Right lung (tissue), 10 donors: ENCODE measurements around the gene SLC35G2. TPM values are rescaled to one million over a fixed set of nuclear protein-coding genes. Genes with fewer than 3 reads are reported as not detected.
A peak's percentile ranks its signal among the peaks of the same experiment; 100 is the strongest.
"Not testable (repeated sequence)": the region's sequence is repeated elsewhere in the genome, so short reads cannot be mapped to it uniquely, and the experiment has no call there.

Experiments used
- DNase-seq, 2 donors: peaks; one replicate each; pipeline ENCODE4 v3.0.0-alpha.2; 2013
- long read RNA-seq, 8 donors: transcript quantifications; one replicate each; lab custom pipeline, GENCODE V29; 2026
- polyA plus RNA-seq, 5 donors: library from polyadenylated mRNA; unstranded; fragments of 120-200 nt; gene quantifications; one replicate each; pipeline versions ENCODE4 v1.2.1 to v1.2.3, GENCODE V29; 2013; ENCODE audit warnings: inconsistent platforms in 1 of 5, low replicate concordance in 1 of 5; ENCODE audit not compliant: insufficient read length in 5 of 5, insufficient read depth in 1 of 5

Gene SLC35G2
- 1 to 10 TPM; 4.3 to 5.1 (median 5.0) TPM for polyA plus RNA-seq
- long read RNA-seq, donor 1, partial matches to known transcripts, result 5 of 9 reads
- long read RNA-seq, donor 1, other reads (novel, unspliced or antisense), result 0 of 9 reads
- long read RNA-seq, donor 2, partial matches to known transcripts, result 6 of 6 reads
- long read RNA-seq, donor 2, other reads (novel, unspliced or antisense), result 0 of 6 reads
- long read RNA-seq, donor 3, partial matches to known transcripts, result 0 of 2 reads
- long read RNA-seq, donor 3, other reads (novel, unspliced or antisense), result 0 of 2 reads
- long read RNA-seq, donor 4, partial matches to known transcripts, result 0 of 1 reads
- long read RNA-seq, donor 4, other reads (novel, unspliced or antisense), result 0 of 1 reads
- long read RNA-seq, donor 5, partial matches to known transcripts, result 5 of 6 reads
- long read RNA-seq, donor 5, other reads (novel, unspliced or antisense), result 0 of 6 reads
- long read RNA-seq, donor 6, partial matches to known transcripts, result 0 of 3 reads
- long read RNA-seq, donor 6, other reads (novel, unspliced or antisense), result 0 of 3 reads
- long read RNA-seq, donor 7, partial matches to known transcripts, result 8 of 10 reads
- long read RNA-seq, donor 7, other reads (novel, unspliced or antisense), result 0 of 10 reads
- long read RNA-seq, donor 8, result 0 reads

DNA sequence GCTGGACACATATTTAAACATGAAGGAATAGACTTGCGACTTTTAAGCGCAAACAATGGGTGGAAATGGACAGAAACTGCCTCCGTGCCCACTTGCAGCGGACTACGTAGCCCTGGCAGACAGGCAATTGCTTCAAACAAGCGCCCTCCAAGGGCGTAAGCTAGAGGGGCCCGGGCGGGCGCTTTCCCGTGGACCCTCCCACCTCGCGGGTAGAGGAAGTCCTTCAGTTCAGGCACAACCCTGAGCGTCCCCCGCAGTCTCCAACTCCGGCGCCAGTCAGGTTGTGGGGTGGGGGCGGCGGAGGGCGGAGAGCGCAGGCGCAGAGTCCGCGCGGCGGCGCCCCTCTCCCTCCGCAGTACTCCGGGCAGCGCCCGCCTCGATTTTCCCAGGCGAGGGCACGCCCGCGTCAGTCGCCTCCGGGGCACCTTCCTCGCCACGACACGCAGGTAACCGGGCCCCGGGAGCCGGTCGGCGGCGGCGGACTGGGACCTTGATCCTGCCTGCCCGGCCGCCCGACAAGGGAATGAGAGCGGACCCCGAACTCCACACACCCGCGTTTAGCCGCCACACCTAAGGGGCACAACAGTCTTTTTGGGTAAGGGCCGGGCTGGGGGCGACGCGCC is at the start of gene SLC35G2:
Gene SLC35G2 (plus strand): TSS at position 358 of the 623 bp plus-strand sequence. CDS start 35,335 bp downstream, outside the sequence.
- peak; percentile 28 to 36 for DNase-seq

DNA sequence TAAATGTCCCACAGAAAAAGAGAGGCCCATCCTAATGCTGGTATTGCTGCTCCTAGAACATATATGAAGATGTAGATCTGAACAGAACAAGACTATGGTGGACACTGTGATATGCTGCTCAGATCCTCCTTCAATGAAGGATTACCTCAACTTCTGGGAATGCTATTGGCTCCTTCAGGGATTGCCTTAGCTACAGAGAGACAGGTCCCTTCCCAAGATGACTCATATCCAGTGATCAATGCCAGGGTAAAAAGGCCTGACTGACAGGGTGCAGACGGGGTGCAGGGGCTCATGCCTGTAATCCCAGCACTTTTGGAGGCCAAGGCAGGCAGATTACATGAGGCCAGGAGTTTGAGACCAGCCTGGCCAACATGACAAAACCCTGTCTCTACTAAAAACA is 46.2 kb upstream of the SLC35G2 start:
- DNase-seq, result no peak

DNA sequence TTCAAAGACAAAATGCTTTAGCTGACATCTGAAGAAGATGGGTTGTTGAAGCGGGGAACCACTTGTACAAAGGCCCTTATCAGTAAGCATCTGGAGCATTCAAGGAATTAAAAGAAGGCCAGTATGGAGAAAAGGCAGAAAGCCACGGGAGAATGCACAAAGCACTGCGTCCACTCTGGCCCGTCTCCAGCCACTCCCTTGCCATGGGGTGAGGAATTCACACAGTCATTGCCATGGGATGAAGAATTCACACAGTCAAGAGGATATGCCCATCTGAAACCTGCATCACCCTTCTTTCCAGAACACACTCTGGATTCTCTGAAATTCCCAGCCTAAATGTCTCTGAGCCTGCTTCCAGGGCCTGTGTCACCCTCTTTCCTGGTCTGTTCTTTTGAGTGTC is 40.1 kb upstream of the SLC35G2 start:
- DNase-seq, result no peak

DNA sequence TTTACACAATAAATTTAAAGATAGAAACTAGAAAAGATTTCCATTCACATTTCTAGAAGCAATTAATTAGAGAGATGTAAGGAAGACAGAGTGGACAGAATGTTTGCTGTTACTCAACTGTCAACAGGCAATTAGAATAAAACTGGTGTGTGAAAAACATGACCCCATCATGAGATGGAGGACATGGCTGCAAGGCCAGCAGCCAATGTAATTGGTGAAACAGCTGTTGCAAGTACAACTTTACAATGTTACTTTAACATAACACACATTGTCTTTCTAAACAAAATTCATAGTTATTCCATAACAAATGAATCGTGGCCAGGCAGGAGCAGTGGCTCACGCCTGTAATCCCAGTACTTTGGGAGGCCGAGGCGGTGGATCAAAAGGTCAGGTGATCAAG is 38.2 kb upstream of the SLC35G2 start:
- peak; percentile 86 to 88 for DNase-seq

DNA sequence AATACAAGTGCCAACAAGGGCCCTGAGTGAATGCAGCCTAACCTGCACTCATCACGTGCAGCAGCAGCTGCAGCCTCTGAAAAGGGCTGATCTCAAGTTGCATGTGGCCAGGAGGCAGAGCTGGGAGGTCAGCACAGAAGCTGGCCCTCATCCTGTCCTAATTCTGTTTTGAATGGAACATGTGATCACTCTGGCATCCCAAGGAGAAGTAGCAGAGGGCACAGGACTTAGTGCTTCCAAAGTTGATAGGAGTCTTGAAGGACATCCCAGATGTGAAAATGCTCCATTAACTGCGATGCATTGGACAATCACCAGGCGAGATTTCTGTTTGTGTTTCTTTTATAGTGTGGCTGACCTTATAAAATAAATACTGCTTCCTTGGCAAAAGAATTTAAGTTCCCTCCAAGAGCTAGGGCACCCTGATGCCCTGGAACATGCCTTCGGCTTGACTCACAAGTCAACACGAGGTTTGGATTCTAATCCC is 35.2 kb upstream of the SLC35G2 start:
- DNase-seq, result no peak

DNA sequence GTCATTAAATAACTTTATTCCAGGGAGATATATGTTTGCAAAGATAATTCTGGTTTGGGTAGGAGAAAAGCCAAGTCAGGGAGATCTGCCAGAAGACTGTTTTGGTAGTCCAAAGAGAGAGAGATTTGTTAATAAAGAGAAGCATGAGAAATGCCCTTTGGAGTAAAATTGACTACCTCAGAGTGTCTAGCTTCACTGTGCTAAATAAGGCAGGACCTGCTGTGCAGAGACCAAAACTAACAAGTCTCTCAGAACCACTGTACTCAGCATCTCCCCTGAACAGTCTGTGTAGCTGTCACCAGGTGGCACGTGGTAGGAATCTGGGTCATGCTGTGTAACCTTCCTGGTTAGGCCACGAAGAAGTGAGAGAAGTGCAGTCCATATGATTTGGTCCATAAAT is 31.6 kb upstream of the SLC35G2 start:
- DNase-seq, result no peak

DNA sequence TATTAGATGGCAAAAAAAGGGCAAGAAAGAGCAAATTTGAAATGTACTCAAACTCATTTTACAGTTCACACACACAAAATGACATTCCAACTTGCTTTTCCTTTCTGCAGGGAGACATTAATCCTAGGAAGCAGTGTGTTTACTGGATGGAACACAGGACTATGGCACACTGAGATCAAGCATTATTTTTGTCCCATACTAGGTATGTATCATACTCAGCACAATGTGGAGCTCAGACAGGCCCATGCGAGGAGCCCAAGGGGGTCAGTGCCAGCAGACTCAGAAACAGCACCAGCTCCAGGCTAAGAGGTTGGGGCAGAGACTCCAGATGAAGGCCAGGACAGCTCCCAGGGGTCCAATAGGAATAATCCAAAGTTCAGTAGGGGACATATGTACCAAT is 30.8 kb upstream of the SLC35G2 start:
- DNase-seq, result no peak

DNA sequence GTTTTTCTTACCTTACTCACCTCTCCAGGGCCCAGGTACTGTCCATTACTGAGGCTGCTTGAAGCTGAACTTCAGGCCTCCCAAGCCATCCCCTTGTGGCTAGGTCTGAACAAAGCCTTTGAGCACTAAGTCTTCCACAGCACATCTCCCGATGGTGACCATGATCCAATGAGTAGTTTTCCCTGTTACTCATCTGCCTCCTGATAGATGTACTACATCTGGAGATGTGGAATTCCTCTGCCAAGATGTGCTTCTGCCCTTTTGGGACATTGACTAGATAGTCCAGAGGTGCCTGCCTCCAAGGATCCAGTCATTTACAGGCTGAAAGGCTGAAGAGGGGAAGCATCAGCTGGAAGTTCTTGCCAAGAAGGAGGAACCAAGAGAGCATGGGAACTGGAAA is 28.9 kb upstream of the SLC35G2 start:
- DNase-seq, result no peak

DNA sequence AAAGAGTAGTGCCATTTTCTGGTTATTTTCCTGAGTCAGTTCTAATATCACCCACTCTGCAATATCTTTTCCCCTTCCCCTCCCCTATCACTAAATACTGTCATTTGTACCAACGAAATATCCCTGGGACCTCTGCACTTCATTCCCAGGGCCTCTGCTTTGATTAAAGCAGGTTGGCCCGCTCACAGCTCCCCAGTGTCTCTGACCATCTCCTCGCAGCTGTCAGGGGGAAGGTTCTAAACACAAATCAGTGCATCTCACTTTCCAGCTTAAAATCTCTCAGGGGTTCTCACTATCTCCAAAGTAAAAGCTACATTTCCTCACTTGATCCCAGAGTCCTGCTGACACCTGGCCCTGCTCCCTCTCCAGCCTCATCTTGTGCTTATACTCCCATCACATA is 28.1 kb upstream of the SLC35G2 start:
- DNase-seq, result no peak

DNA sequence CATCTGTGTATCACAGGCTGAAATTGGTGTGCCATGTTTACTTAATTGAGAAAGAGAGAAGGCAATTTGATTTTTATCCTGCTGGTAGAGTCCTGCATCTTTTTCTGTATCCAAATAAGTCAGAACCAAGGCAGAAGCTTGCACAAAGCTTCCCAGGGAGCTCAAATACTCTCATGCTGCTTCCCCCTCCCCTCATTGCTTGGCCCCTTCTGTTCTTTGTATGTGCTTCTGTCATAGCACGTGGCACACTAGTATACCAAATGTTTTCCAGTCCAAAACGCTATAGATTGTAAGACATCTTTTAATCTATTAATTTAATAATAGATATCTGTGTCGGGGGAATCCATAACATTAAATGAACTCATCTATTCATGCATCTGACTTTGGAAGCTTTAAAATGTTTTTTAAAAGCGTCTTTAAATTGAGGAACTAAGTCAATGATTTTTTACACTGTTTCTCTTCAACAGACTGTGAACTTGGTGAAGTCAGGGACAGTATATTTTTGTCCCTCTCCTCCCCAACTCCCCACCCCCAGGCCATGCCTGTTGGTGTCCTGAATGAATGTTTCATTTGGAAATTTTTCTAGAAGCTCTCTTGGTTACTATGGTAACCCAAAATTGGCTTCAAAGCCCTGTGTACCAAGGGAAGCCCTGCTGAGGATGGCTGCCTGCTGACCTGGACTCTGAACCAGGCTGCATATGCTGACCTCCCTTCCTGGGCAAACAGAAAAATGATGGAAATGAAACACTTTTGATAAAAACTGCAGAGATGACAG is 26.2 kb upstream of the SLC35G2 start:
- DNase-seq, result no peak

DNA sequence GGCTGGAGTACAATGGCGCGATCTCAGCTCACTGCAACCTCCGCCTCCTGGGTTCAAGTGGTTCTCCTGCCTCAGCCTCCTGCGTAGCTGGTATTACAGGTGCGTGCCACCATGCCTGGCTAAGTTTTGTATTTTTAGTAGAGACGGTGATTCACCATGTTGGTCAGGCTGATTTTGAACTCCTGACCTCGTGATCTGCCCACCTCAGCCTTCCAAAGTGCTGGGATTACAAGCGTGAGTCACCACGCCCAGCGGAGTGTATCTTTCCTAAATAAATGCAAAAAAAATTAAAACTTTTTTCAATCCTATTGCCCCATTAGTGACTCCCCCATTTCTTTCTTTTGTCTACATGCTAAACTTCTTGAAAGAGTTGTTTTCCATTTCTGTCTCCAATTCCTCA is 17.8 kb upstream of the SLC35G2 start:
- DNase-seq, result not testable (repeated sequence)

DNA sequence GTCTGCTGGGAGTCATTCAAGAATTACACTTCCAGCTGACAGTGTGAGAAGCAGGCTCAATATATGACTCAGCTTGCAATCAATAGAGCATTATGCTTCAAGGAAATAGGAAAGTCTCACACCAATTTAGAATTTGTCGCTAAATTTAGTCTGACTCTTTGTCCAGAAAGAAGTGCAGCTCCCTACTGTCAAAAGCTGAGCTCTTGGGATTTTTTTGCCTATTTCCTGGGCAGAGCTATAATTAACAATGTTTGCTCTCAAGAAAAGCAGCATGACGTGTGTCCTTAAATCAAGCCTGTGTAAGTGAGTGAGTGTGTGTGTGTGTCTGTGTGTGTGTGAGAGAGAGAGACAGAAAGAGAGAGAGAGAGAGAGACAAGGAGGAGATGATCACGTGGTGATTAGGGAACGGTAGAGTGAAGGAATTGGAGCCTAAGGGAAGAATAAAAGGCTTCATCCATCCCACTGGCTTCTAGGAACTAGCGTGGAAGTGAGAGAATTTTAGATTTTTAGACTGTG is 16.4 kb upstream of the SLC35G2 start:
- no peak for DNase-seq

DNA sequence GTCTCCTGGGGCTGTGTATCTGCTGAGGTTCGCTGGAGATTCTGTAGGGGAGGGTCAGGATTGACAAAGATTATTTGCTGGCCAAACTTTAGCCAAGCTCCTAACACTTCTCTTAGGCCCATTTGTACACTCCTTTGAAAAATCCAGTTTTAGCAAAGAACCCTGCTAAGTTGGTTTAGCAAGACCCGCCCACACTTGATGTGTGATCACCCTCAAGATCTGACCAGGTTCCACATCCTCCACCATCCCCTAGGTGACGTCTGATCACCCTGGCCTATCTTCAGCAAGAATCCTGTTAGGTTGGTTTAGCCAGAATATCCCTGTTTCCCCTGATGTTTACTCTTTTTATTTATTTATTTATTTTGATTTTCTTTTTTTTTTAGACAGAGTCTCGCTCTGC is 14.8 kb upstream of the SLC35G2 start:
- no peak for DNase-seq

DNA sequence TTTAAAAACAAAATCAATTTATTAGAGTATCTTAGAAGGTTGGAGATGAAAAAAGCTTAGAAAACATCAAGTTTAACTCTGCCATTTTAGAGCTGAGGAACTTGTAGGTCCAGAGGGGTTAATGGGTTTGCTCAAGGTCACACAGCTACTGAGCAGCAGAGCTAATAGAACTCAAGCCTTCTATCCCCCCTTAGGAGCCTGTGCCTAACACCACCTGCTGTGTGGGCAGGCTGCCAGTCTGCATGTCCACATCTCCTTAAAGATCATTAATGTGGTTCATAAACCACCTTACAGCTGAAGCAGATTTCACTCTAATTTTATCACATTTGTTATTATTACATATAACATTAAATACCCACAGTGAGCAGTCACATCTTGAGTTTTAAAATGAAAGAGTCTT is 14.1 kb upstream of the SLC35G2 start:
- DNase-seq, result no peak

DNA sequence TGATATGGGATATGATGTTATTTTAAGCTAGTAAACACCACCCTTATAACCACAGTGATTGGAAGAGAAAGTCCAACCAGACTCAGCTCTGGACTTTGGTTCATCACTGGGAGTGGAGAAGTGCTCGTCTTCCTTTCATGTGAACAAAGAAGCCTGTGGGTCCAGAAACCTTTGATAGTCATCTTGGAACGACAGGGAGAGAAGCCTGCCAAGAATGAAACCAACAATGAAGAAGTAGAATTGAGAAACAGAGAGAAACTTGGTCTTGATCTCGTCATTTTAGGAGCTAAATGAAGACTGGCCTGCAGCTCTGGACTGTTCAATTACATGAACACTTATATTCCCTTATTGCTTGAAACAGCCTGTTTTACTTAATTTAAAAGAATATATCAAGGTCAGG is 13.1 kb upstream of the SLC35G2 start:
- no peak for DNase-seq

DNA sequence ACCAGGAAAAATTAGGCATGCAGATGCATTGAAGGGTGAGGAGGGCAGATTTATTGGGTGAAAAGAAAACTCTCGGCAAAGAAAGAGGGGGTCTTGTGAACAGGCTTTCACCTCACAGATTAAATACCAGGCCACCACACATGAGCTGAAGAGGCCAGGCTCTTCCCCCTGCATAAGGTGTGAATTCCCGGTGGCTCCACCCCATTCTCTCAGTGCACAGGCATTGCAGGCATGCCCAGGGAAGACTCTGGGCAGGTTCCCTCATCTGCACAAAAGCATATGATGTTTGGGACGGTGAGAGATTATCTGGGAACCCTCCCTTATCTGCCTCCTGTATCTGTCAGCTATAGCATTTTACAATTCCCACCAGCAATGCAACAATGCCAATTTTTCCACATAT is 7.2 kb upstream of the SLC35G2 start:
- no peak for DNase-seq

DNA sequence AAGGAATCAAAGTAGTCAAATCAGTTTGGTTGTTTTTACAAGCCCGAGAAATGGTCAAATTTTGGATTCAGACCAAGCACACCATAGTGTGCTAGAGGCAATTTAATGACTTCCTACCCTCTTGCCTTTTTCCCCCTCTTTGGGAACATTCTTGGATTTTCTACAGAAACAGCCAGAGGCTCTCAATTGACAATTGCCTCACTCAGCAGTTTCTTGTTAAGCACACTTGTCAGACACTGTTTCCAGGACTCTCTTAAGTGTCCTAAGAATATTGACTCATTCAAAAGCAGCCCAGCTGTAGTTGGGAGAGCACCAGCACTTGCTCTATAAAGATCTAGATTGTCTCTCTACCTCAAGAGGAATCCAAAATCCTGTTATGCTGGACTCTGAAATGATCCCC is 1.5 kb upstream of the SLC35G2 start:
- peak; percentile 79 to 84 for DNase-seq

DNA sequence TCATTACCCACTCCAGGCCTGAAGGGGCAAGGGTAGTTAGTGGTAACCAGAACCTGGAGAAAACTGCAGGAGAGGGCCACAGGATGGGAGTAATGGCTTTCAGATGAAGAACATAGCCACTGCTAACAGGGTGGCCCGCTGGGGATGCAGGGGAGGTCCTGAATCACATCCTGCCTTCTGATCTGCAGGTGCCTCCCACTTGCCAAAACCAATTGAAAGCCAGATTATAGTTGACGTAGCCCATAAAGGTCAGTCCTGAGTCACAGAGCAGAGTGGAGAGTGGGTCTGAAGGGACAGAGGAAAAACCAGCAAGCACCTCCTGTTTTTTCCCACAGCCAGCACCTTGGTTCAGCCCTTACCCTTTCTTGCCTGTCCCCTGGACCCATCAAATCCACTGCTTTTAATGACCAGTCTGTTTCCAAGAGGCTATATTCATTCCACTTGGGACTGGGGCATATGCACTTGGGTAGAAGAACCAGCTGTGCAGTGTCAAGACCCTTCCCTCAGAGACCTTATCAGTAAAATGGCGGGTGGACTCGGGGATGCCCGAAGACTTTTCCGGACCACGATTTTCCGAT is 646 bp upstream of the SLC35G2 start:
- DNase-seq, result no peak

DNA sequence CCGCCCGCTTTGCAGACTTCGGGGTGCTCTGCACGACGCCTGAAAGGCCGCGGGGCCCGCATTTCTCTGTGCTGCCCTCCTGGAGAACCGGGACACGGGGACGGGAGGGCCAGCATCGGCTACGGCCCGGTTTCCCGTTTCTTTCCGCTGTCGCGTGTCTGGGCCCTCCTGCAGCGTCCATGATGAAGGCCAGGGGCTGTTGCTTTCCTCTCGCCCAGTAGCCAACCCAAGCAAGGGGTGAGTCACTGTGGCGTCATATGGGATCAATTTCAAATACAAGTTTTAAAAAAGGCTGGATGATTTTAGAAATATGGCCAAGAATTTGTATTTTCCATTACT is 435 bp downstream of the SLC35G2 start:
- no peak for DNase-seq

DNA sequence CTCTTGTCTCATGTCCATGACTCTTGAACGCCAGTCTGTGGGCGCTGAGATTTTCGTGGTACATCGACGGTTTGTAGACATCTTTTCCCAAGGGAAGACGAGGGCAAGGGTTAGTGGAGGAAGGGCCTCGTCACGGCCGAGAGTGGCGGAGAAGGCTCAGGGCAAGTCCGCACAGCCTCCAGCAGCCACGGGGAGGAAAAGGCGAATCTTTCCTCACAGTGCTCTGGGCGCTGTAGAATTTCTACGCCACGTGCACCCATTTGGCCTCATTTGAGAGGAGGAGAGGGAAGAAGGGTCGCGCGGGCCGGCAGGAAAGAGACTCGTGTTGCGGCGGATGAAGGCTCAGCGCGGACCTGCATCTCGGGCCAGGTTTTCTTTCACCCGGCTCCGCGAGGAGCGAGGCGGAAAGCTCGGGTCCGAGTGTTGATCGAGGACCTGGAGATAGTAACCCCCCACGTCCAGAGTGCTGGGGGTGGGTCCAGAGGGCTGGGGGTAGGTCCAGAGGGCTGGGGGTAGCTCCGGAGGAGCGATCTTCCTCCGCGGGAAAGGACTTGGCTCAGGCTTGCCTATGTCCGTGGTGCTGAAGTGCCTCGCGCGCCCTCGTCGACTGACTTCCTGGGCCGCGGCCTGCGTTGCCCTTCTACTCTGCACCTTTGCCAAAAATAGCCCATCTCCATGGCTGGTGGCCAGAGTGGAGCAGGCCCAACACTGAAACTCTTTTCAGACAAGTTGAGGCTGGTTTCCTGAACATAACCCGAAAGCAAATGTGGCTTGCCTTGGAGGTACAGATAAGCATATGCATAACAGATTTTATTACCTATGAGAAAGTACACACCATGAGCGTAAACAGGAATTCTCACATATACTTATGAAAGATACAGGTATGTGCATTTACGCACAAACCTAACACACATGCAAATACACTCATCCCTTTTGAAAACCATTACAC is 1.1 kb downstream of the SLC35G2 start:
- DNase-seq, result peak; percentile 38 to 40
